HG03039 (cell line): Measurements from ENCODE around the gene SPPL3.

Experiments used
- ATAC-seq: cut with Tn5 transposase; IDR thresholded peaks from one replicate; pipeline ENCODE4 v1.9.1; 2021; ENCODE audit warnings: mild to moderate bottlenecking, moderate library complexity; ENCODE audit not compliant: unreplicated experiment

The SPPL3 gene

DNA sequence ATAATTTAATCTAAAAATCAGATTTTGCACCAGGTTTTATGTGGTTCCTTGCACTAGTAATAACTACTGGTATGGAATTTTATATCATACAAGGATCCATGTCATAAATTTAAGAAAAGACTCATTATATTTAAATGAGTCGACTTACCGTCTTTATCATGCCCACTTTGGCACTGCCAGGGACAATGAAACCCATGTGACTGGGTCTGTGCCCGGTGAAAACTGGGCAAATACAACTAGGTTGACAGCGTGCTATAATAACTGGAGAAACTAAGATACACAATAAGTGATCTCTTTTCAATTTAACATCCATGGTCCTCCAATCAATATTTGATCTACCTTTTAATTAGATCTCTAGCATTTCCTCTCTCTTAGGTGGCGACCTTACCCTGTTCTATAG lies 114.0 kb downstream of the SPPL3 start:
- no peak for ATAC-seq

DNA sequence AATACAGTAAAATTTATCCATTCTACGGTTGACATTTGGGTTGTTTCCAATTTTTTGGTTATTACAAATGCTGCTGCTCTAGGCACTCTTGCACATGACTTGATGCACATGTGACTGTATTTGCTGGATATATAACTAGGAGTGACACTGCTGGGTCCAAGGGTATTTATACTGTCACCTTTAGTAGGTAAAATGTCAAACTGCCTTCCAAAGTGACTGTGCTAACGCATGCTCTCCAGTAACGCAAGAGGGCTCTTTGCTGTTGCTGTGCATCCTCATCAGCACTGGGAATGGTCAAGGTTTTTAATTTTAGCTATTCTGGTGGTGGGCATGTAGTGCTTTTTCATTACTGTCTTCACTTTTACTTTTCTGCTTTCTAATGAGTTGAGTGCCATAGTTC lies 116.3 kb downstream of the SPPL3 start:
- no peak for ATAC-seq

DNA sequence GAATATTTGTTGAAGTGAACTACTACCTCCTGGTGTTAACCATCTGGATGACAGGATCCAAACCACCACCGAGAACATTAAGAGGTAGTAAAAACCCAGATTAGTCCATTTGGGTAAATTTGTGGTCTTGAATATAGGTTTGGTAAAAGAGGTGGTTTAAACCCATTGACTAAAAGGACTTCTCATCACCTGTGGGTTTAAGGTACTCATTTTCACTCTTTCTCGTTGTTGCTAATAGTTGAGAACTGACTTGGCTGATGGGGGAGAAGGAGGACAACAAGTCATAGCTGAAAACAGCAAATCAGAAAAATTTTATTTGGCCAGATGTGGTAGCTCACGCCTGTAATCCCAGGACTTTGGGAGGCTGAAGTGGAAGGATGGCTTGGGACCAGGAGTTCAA lies 119.4 kb downstream of the SPPL3 start:
- ATAC-seq, result no peak

DNA sequence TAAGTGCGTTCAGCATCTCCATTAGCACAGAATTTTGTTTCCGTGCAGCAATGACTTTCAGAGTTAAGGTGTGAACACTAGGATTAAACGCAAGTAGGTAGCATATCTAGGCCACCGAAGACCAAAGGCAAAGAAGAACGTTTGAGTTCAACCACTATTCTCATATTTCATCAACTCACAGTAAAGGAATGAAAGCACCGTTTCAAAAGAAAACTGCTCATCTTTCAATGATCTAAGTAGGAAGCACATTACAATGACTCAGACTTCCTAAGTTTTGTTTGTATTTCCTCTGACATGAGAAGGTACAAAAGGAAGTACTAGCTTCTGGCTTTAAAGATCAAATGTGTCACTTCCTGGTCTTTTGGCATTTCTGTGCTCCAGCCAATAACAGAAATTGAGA lies 121.0 kb downstream of the SPPL3 start:
- no peak for ATAC-seq

DNA sequence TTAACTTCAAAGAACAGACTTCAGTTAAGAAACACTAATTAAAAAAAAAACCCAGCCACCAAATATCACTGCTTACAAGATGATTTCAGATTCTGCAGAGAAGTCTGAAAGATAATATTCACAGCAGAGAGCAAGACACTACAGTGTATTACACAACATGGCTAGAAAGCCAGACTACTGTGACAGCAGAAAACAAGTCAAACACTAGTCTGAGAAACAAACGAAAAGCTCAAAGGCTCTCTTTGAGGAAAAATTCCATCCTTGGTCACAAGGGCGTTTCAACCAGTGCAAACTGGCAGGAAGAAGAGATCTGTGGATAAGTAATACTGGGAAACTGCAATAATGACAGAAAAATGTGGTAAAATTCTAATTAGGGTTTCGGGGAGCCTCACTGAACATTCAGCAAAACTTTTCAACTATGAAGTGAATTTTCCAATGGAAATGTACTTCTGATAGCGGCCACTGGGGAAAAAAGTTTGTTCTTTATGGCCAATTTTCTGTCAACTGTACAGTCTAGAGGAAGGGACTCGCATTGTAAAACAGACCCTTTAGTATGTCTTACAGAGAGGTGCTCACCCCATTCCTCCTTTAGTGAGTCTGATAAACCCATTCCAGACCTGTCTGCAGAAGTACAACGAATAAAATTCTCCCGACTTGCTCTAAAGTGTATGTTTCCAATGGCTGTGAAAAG lies 128.2 kb downstream of the SPPL3 start:
- no peak for ATAC-seq

DNA sequence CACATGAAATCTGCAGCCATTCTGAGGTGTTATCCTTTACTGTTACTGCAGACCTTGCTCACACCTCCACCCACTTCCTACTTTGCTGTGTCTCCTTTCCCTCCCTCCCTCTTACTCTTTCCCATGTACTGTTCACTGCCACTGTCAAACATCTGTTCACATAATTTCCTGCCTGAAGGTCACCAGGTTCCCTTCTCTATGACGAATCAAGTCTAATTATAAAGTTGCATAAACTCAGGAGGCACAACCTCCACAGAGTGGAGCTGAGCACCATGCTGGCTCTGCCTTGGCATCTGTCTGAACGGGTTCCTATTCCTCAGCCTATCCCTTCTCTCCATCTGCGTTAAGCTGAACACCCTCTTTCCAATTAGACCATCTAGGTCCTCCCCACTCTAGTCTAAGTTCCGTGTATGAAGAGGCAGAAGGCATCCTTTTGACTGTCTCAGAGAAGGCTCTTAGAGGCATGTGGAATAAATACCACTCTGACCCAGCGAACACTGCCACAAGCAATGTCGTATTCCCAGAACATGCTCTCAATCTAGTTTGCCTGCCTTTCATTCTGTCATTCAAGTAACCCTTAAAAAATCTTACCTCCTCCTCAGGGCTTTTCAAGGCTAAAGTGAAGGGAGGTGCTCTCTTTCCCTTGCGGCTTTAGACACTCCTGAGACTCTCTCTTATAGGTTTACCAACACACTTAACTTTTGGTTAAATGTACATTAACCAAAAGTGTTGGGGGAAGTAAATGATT lies 129.8 kb downstream of the SPPL3 start:
- no peak for ATAC-seq

DNA sequence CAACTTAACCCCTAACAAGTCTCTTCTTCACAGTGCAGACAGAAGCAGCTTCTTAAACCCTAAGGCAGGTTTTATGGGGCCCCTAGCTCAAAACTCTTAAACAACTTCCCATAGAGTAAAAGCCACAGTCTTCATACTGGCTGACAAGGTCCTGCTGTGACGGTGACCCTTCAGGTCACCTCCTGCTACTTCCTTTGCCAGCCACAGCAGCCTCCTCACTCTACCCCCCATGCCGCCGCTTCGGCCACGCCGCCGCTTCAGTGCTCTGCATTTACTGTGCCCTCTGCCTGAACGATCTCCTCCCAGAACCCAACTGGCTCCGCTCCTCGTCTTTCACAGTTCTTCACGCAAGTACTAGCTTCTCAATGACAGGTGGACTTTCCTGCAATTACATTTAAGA lies 133.1 kb downstream of the SPPL3 start:
- no peak for ATAC-seq

DNA sequence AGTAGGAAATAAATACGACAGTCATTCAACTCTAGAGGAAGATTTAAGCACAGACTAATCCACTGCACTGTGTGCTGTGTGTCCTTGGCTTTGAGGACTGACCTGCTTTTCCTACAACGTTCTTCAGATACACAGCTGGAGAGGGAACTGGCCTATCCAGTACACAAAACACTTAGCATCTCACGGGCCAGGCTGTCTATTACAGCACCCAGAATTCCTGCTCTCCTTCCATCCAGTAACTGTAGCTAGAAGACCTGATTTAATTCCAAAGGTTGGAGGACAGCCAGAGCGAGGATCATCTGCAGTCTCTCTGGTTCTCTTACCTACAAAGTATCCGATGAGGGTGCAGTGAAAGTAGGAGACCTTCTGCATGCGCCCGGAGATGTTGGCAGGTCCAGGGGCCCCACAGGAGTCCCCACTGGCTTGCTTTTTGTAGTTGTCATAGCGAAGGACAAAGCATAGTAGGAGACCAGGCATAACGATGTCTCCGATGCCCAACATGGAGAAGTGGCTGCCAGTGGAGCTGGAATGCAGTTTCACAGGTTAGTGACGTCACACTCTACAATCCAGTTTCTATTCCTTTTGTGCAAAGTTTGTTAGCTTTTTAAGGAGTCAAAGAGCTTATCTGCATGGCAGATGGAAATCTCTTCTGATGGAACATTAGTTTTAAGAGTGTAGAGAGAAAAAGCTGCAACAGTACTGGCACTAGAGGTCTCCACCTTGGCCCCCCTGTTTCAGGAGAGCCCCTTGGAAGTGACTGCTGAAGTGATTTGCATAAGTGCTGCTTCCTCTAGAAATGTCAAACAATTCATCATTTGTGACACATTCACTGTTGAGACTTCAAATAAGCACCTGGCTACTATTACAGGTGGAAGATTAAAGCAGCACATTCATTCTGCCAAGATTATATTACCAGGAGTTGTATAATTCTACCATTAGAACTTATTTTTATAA lies 136.8 kb downstream of the SPPL3 start:
- no peak for ATAC-seq

DNA sequence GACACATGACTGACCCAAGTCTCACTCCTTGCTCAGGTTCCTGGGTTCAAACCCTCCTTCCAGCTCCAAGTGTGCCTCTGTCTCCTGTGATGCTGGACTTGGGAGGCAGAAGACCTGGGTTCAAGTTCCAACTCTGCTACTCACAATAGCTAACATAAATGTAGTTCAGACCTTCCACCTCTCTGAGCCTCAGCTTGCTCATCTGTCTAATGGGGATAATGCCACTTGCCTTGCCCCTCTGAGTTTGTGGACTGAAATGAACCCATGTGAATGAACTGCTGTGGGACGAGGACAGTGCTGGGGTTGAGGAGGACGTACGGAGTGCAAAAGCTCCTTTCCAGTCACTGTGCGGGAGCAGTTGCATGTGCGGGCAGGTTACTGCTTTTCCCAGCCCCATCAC lies 137.6 kb downstream of the SPPL3 start:
- no peak for ATAC-seq

DNA sequence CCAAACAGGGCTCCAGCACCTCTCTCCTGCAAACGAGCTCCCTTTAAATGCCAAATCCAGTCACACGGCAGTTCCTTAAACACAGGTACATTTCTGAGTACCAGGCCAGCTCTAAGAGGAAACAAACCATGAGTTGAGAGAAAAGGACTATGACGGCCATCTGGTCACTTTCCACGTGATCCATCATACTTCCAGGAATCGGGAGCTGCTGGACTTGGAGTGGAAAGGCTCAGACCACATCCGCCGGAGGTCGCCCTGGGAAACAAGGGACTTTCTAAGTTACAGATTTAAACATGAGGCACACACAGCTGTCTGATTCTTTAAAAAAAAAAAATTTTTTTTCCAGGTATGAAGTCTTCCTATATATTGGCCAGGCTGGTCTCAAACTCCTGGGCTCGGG lies 139.3 kb downstream of the SPPL3 start:
- ATAC-seq, result no peak

DNA sequence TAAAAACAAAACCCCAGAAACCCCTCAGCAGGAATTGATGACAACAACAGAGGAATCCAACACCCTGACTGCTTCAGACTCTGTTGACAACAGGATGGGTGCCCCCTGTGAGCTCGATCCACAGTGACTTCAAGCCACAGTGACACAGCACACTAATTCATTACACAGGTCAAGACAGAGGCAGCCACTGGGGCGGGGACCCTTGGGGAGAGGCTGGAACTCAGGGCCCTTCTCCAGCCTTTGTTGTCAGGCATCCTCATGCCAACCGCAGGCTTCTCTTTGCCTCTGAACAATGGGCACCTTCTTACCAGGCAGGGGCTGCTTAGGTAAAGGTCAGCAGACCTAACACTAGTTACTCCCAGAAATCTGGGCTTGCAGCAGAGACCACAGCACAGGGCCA lies 140.9 kb downstream of the SPPL3 start:
- ATAC-seq, result no peak

DNA sequence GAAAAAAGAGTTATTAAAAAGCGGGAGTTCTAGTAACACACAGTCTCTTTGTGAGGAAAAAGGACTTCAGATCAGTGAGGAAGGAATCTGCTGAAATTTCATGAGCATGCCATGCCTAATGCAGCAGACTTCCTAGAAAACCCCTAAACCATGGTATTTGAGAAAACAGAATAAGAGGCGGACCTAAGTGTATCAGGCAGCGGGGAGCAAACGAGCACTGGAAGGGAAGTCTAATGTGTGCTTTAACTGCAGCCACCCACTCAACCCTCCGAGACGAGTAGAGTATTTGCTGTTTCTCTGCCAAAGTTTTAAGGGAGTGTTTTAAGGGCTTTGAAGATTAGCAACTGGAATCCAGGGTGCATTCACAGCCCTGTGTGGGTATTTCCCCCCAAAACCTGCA lies 142.1 kb downstream of the SPPL3 start:
- ATAC-seq, result no peak

DNA sequence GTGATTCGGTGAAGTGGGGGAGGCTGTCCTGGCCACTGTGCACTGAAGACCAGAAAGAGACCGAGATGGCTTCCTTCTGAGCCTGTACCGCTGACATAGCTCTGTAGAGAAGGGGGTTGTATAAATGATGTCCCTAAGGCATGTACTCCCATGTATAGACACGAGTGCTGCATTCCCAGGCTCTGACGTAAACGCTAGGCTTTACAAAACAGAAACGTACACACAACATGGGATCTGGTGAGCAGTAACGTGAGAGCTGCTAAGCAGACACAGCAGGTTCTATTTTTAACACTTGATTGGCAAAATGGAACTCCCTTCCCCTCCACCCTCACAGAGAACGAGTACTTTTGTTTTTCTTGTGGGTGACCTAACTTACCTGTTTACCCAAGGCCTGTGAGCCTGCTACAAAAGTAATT lies 142.6 kb downstream of the SPPL3 start:
- no peak for ATAC-seq

DNA sequence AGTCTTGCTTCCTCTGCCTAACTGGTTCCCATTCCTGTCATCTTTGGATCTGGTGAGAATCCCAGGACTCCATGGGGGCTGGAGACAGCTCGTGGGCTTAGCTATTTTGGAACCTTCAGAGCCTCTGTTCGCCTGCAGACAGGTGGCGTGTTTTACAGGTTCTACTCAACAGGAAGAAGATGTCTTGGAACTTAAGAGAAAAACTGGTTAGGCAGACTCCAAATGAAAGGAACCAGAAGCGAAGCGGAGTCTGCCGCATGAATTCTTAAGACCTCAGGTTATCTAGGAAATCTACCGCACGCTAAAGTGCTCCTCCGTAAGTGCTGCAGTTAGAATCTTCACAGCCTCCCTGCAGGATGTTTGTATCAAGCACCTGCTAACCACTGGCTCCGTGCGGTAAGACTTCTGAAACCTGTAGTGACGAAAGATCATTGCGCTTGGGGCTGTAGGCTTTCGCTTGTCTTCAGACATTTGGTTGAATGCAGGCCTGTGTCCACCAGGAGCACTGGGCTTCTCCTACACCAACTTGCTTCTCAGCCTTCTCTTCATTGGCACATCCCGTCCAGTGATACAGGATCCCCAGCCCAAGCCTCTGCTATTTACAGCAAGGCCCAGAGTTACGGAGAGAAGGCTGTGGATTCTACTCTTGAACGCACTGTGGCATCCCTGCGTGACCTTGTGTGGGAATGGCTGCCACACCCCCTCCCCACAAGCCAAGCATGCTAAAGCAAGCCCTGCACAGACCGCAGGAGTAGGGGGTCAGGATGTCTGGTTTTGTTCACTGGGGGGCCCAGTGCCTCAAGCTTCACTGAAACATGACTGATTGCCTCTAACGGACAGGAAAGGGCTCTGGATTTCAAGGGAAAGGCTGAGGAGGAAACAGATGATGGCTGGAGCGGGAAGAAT lies 143.6 kb downstream of the SPPL3 start:
- ATAC-seq, result no peak

DNA sequence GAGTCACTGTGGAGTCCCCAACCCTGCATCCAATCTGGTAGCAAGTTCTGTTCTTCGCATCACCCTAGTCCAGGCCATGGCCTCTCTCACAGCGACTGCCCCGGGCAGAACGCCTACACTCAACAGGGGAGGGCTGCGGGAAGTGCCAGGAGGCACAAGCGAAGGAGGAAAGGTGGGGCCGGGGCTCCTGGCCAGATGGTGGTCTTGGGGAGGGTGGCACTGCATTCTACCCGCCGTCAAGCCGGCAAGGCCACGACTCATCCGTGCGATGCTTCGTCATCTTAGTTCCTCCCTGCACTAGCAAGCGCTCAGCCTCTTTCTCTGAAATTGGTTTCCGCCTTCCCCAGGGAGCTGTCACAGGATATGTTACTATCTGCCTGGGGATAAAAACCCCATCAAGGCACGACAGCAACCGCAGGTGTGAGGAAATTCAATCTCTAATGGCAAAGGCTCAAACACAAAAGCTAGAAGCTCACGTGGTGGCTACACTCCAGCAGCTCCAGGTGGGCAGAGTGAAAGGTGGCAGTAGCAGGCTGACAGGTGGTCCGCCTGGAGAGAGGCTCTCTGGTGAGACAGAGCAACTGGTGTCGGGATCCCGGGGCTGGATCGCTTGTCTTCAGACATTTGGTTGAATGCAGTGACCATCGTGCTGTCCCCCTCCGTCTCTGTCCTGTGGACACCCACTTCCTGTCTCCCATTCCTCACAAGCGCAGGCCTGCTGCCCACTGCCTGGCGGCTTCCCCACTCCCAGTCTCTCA lies 144.4 kb downstream of the SPPL3 start:
- ATAC-seq, result no peak

DNA sequence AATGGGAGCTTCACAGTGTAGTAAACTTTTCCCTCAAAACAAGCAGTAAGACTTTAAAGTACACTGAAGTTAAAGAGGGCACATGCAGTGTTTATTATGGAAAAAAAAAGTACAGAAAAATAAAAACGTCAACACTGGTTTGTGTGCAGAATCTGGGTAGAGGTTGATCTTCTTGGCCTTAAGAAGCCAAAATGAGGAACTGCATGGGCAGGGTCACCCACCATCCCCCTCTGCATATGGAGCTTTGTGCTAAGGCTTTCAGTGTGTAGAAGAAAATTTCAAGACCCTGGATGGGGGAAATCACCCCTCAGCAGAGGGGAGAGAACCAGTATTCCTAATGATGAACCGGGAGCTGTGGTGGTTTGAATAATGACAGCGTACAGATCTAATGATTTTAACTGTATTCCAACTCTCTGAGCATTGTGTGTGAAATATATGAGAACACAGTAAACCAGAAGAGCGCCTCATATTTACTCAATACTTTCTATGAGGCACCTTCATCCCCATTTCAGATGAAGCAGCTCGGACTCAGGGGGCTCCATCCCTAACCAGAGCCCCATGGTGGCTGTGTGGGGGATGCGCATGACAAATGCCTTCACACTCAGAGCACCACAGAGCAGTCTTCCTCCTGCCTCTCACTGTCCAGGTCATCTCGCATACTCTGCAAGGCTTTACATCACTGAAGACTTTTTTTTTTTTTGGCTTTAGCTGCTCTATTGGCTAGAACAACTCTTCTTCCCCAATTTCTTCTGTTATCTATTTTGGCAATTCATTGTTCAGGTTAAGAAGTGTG lies 145.2 kb downstream of the SPPL3 start:
- no peak for ATAC-seq

DNA sequence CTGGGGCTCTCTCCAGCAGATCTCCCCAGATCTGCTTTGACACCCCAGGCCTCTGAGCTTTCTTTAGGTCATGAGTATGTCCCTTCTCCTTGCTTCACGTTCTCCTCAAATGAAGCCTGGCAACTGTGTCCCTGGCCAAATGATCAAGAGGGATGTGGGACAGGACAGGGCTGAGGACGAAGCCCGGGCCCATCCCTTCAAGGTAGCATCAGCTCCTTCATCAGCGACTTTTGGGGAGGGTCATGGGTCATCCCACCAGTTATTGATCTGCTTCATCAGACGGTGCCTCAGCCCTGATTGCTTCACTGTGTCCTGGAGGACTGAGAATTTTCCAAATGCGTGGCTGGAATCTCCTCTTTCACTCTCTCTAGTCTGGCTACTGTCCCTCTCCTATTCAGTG lies 146.2 kb downstream of the SPPL3 start:
- ATAC-seq, result no peak

DNA sequence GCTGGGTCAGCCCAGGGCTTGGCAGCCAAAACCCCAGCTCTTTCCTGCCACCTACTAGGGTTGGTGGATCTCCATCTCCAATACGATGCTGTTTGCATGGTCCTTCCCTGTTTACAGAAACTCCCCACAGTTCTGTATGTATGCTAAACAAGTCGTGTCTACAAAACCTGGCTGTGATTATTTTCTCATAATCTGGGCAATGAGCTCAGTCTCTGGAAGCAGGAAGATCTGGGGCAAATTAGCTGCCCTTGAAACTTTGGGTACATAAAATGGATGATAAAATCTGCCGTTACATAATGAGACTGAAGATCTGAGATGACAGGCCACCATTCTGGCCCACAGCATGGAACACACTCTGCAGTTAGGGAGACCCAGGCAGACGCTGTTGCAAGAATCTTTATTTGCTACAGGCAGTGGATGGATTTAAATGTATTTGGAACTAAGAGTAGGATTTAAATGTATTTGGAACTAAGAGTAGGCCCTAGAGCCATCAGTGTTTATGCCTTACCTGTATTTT lies 146.9 kb downstream of the SPPL3 start:
- no peak for ATAC-seq

DNA sequence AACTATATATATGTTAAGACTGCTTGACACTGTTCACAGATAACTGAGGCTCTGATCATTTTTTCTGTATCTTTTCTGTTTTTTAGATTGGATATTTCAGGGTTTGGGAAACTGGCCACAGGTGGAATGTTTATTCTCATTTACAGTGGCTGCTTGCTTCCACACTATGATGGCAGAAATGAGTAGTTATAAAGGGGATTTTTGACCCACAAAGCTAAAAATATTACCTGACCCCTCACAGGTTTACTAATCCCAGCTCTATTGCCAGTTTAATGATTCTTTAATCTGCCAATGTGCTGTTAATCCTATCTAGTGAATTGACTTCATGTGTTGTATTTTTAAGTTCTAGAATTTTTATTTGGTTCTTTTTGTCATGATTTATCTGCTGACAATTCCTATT lies 148.9 kb downstream of the SPPL3 start:
- no peak for ATAC-seq
